Kidney epithelial cell (primary cell): ENCODE measurements around the gene NCAM1. TPM values are rescaled to one million over a fixed set of nuclear protein-coding genes. Genes with fewer than 3 reads are reported as not detected.

Experiments
- DNase-seq: peaks from one replicate; pipeline ENCODE4 v3.0.0-alpha.2; 2010; ENCODE audit warnings: low read depth
- H3K27me3 ChIP-seq: 2 replicates; pipeline ENCODE4 v1.6.0; 2011; ENCODE audit warnings: low read length; ENCODE audit not compliant: control insufficient read depth, insufficient read depth
- H3K36me3 ChIP-seq: 2 replicates; pipeline ENCODE4 v1.5.1; 2011; ENCODE audit warnings: low read length; ENCODE audit not compliant: control insufficient read depth, insufficient read depth
- H3K4me3 ChIP-seq: 2 replicates; pipeline ENCODE4 v1.5.1; 2011; ENCODE audit warnings: low read depth, mild to moderate bottlenecking, control low read depth, low read length
- CTCF ChIP-seq: IDR thresholded peaks from 2 replicates; pipeline ENCODE4 v1.5.1; 2011; ENCODE audit warnings: mild to moderate bottlenecking, moderate library complexity, low read length, control low read depth, inconsistent platforms; ENCODE audit not compliant: insufficient read depth, poor library complexity, severe bottlenecking
- total RNA-seq: library from RNA; depleted of rRNA; stranded (reverse); fragments of >200 nt; gene quantifications from 2 replicates; pipeline ENCODE4 v1.2.3, GENCODE V29; 2015

NCAM1 gene
- total RNA-seq, 1 donor from 2014 or later, result 16.5 TPM

- DNase-seq, result no peak
- no peak for TF ChIP-seq CTCF
- no peaks in the 10 kb centered on the region for H3K36me3 ChIP-seq
- H3K4me3 ChIP-seq, result no peak overlapping the region
- H3K27me3 ChIP-seq, result no peaks in the 10 kb centered on the region
Measured at GRCh38 chr11:113201054-113201818, 240.0 kb downstream of the NCAM1 start.

GRCh38 chr11:113202431-113202830 lies 241.2 kb downstream of the NCAM1 start:
- no peak overlapping the region for H3K4me3 ChIP-seq
- no peak for DNase-seq
- TF ChIP-seq CTCF, result no peak
- no peaks in the 10 kb centered on the region for H3K36me3 ChIP-seq
- H3K27me3 ChIP-seq, result no peaks in the 10 kb centered on the region

GRCh38 chr11:113203141-113203753 lies 242.0 kb downstream of the NCAM1 start:
- DNase-seq, result no peak
- H3K4me3 ChIP-seq, result no peak overlapping the region
- TF ChIP-seq CTCF, result no peak
- H3K36me3 ChIP-seq, result no peaks in the 10 kb centered on the region
- H3K27me3 ChIP-seq, result no peaks in the 10 kb centered on the region

- Histone ChIP-seq H3K27me3 (no peaks in the 10 kb centered on the region), H3K36me3 (no peaks in the 10 kb centered on the region), H3K4me3 (no peak overlapping the region)
- DNase-seq, result no peak
- TF ChIP-seq CTCF, result no peak
Measured at GRCh38 chr11:113204280-113204679, 243.1 kb downstream of the NCAM1 start.

GRCh38 chr11:113213549-113213948 lies 252.3 kb downstream of the NCAM1 start:
- no peak for TF ChIP-seq CTCF
- no peak for DNase-seq
- Histone ChIP-seq H3K27me3 (no peaks in the 10 kb centered on the region), H3K4me3 (no peak overlapping the region), H3K36me3 (no peaks in the 10 kb centered on the region)

GRCh38 chr11:113222241-113222640 lies 261.0 kb downstream of the NCAM1 start:
- no peak for DNase-seq
- Histone ChIP-seq H3K27me3 (no peaks in the 10 kb centered on the region), H3K36me3 (no peaks in the 10 kb centered on the region), H3K4me3 (no peak overlapping the region)
- no peak for TF ChIP-seq CTCF
